ENCODE data around the gene SCPEP1. TPM values are rescaled to one million over a fixed set of nuclear protein-coding genes. Genes with fewer than 3 reads are reported as not detected.

The SCPEP1 gene
- total RNA-seq, 1 donor from 2014 or later, result 88.4 TPM

Other genes starting within 250 kb of the SCPEP1 start
- 1.1 TPM for gene C17orf67, start 144.2 kb upstream of the SCPEP1 start, total RNA-seq
- gene DGKE, start 144.0 kb upstream of the SCPEP1 start, total RNA-seq, result 3.0 TPM
- gene TRIM25, start 64.1 kb upstream of the SCPEP1 start, total RNA-seq, result 15.4 TPM
- gene COIL, start 17.1 kb upstream of the SCPEP1 start, total RNA-seq, result 8.0 TPM
- 228 TPM for gene AKAP1, start 107.1 kb downstream of the SCPEP1 start, total RNA-seq

Data from Right ventricle myocardium superior (tissue), 1 donor.